ENCODE measurements around the gene HOXB4. TPM values are rescaled to one million over a fixed set of nuclear protein-coding genes. Genes with fewer than 3 reads are reported as not detected.

The HOXB4 gene
- total RNA-seq, 4 donors from 2014 or later = 0.98 to 2.8 (median 2.0) TPM

DNA sequence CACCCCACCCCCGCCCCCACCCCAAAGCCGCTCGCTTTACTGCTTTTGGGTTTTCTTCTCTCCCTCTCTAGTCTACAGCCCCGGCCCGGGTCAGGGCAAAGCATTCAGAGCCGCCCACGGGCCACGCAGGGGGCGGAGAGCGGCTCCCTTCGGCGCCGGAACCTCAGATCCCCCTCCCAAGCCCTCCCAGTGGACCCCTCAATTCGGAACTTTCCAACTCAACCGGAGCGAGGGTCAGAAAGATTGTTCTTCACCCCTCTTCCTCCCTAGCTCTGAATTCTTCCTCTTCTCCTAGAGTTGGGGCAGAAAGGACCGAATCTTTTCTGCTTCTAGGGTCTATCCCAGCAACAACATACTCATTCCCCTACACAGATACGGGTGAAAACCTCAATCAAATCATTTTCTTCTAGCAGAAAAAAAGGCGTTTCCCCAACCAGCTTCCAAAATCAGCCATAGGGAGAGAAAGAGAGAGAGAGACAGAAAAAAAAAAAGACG lies 34.2 kb downstream of the HOXB4 start:
- TF ChIP-seq CTCF (IDR thresholded peaks at IDR 0.05; ENCODE audit: low read depth) = no peak

GRCh38 chr17:48543107-48543853 lies 34.9 kb downstream of the HOXB4 start:
- TF ChIP-seq CTCF (IDR thresholded peaks at IDR 0.05; ENCODE audit: low read depth) = no peak

DNA sequence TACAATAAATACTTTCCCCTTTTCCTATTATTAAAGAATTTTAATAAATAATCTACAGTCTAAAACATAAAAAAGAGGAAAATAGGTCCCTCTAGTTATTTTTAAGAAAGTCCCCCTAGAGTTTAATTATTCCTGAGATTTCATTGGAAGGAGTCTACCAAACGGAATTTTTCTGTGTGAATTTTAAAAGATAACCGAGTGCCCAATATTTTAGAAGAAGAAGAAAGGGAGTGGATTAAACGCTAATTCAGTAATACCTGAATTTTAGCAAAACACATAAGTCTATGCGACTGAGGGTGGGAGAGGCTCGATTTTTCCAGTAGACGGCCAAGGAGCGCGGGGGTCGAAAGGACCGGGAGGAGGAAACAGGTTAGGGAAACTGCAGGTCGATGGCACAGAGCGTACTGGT lies 35.4 kb downstream of the HOXB4 start:
- no peak for TF ChIP-seq CTCF (IDR thresholded peaks at IDR 0.05; ENCODE audit: low read depth)

- no peak for TF ChIP-seq CTCF (IDR thresholded peaks at IDR 0.05; ENCODE audit: low read depth)
Observed at GRCh38 chr17:48542114-48542656, 36.0 kb downstream of the HOXB4 start.

GRCh38 chr17:48541577-48542113 lies 36.5 kb downstream of the HOXB4 start:
- no peak for TF ChIP-seq CTCF (IDR thresholded peaks at IDR 0.05; ENCODE audit: low read depth)

DNA sequence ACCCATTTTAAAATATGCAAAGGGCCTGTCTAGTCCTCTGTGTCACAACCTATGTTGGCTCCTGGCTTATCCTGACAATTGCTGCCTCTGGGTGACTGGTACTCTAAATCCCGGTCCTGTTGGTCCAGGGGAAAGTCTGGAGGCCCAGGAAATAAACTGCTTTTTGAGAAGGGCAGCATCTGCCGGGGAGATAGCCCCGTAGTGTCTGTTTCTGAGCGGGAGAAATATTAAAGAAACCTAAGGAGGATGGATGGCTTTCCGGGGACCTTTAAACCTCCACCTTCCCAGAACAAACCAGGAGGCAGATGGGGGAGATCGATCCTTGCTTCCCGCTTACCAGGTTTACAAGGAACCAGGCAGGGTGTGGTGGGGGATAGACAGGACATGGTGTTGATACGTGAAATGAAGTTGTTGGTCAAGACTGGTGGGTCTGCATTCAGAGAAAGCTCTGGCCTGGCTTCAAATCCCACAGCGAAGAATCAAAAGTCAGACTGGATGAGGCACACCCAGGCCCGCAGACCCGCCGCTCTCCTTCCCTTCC lies 37.0 kb downstream of the HOXB4 start:
- no peak for TF ChIP-seq CTCF (IDR thresholded peaks at IDR 0.05; ENCODE audit: low read depth)

- no peak for TF ChIP-seq CTCF (IDR thresholded peaks at IDR 0.05; ENCODE audit: low read depth)
Observed at GRCh38 chr17:48540213-48540612, 37.9 kb downstream of the HOXB4 start.
